HG02610 (cell line): ENCODE data around the gene HMGN4.
"Not testable (repeated sequence)": the region's sequence is repeated elsewhere in the genome, so short reads cannot be mapped to it uniquely, and the experiment has no call there.

Experiments used
- ATAC-seq: cut with Tn5 transposase; IDR thresholded peaks from one replicate; pipeline ENCODE4 v1.9.1; 2021; ENCODE audit warnings: mild to moderate bottlenecking, moderate library complexity; ENCODE audit not compliant: unreplicated experiment

Gene HMGN4

DNA sequence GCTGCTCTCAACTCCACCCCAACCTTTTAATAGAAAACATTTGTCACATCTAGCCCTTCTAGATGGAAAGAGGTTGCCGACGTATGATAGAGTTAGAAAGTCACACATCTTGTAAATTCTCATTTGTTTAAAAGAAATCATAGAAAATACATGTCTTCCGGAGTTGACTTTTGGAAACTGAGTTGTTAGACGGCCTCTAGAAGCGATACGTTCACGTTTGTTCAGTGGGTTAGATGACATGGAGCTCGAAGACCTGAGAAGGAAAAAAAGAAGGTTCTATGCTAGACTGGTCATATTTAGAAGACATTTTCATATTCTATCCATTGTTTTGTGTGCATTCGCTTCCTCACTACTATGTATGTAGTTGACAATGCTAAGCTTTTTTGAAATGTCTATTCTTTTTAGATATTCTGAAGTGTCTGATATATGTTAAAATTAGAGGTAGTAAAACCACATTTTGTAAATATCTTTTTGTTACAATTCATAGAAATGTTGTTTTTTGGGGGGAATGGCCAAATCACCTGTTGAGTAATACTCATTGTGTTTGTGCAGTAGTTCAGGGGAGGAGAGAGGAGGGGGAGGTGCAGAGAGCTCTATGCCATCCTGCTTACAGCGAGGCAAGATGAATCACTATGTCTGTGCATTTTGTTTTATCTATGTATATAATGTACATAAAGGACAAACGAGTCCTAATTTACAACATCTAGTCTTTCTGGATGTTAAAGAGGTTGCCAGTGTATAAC lies 15.5 kb upstream of the HMGN4 start:
- ATAC-seq: not testable (repeated sequence)

DNA sequence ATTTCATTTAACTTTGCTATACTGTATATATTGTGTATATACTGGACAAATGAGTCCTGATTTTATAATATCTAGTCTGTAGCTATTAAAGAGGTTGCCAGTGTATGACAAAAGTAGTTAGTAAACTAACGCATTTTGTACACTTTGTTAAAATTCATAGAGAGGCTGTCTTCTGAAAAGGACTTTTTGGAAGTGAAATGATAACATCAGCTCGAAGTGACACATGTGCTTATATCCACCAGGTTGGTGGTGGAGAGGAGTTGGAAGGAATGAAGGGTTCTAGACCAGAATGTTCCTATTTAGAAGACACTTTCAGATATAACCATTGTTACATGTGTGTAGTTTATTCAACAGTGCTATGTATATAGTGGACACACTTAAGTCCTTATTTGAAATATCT lies 13.9 kb upstream of the HMGN4 start:
- ATAC-seq: not testable (repeated sequence)

DNA sequence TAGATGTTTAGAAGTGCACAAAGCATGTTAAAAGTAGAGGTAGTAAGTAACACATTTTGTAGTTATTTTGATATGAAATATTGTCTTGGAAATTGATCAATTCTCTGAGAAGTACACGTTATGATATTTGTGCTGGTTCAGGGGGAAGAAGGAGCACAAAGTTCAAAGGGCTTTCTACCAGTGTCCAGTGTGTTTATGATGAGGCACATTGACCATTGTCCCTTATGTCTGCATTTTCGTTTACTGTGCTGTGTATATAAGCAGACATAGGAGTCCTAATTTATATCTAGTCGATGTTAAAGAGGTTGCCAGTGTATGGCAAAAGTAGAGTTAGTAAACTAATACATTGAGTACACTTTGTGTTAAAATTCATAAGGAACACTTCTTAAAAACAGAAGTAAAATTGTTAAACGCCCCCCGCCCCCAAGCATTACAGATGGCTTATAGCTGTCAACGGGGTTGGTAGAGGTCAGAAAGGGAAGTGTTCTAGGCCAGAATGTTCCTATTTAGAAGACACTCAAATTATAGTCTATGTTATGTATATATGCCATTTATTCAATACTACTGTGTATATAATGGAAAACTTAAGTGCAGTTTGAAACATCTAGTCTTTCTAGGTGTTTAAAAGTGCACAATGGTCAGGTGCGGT lies 13.3 kb upstream of the HMGN4 start:
- no peak for ATAC-seq

DNA sequence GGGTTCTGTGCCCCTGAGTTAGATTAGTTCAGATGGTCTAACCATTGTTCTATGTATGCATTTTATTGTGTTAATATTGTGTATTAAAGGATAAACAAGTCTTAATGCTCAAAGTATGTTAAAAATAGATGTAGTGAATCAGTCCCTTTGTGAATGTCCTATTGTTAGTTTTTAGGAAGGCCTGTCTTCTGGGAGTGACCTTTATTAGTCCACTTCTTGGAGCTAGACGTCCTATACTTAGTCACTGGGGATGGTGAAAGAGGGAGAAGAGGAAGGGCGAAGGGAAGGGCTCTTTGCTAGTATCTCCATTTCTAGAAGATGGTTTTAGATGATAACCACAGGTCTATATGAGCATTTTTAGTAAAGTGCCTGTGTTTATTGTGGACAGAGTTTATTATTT lies 12.3 kb upstream of the HMGN4 start:
- ATAC-seq: no peak

DNA sequence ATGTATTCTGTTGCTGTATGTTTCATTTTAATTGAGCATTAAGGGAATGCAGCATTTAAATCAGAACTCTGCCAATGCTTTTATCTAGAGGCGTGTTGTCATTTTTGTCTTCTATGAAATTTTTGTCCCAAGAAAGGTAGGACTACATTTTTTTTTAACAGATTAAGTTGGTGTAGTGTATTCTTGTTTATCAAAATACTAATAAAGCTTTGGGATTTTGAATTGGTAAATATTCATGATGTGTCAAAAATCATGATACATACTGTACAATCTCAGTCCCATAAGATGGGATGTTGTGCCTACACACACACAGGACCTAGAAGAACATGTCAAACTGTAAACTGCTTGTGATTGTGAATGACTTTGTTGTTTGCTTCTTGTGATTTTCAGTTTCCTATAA lies 11.2 kb upstream of the HMGN4 start:
- no peak for ATAC-seq

DNA sequence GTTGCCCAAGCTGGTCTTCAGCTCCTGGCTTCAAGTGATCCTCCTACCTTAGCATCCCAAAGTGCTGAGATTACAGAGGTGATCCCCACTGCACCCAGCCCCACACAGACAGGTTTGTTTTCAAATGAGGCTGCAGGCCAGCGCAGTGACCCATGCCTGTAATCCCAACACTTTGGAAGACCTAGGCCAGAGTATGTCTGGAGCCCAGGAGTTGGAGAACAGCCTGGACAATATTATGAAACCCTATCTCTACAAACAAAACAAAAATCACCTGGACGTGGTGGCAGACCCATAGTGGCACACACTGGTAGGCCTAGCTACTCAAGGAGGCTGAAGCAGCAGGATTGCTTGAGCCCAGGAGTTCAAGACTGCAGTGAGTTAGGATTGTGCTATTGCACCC lies 8.0 kb upstream of the HMGN4 start:
- ATAC-seq: no peak

DNA sequence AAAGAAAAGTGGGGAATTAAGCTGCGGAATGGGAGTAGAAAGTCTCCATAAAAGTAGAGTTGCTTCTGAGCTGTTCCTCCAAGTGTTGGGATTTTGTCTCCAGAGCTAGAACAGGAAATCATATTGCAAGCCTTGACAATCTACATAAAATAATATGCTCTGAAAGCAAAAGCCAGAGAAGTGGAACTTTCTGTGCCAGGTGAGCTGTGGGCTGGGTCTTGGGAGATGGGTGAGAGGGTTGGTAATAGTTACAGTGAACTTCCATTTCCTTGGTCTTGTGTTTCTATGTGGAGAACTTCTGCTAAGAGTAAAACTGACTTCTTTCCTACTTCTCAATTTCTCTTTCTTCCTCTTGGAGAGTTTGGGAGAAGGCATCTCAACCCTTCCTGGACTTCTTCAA lies 6.3 kb upstream of the HMGN4 start:
- no peak for ATAC-seq

DNA sequence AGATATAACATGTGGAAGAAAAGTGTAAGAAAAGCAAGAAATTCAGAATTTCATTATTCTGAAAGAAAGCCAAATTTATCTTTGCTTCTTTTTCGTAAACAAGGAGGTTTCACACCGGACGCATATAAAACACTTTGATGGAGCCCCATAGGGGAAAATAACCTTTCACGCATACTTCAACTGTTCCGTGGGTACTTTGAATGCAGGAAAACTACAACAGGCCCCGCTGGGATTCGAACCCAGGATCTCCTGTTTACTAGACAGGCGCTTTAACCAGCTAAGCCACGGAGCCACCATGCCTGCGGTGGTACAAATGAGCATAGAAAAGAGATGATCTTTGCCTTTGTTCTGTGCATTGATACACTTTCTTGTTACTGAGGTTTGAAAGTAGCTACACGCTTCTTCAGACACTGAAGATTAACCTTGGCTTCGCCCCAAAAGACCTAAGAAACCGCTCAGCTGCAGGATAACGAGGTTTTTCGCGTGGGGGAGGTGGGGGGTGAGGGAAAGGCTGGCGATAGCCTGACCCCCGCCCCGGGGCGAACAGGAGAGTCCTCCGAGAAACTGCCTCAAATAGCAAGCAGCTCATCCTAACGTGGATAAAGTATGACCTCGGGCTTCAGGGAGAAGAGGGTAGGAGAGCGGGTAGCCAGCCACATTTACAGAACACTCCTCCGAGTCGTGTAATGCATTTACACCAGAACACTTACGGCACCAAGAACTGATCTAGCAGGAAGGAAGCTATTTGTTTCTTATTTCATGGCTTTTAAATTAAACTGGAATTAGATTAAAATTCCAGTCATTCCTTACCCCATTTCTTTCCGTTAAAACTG lies 5.3 kb upstream of the HMGN4 start:
- no peak for ATAC-seq

DNA sequence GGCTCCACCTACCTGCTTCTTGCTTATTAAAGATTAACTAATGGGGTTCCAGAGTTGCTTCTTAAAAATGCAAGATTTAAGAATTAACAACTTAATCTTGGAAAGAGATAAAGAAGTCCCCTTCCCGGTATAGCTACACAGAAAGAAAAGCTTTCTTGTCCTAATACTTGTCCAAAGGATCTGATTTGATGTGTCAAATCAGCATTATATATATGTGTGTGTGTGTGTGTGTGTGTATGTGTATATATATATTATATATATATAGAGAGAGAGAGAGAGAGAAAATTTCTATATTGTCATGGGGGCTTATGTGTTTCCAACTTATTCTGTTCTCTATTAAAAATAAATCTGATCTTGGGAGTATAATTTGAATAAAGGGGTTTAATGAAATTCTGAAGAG lies 4.6 kb upstream of the HMGN4 start:
- no peak for ATAC-seq

DNA sequence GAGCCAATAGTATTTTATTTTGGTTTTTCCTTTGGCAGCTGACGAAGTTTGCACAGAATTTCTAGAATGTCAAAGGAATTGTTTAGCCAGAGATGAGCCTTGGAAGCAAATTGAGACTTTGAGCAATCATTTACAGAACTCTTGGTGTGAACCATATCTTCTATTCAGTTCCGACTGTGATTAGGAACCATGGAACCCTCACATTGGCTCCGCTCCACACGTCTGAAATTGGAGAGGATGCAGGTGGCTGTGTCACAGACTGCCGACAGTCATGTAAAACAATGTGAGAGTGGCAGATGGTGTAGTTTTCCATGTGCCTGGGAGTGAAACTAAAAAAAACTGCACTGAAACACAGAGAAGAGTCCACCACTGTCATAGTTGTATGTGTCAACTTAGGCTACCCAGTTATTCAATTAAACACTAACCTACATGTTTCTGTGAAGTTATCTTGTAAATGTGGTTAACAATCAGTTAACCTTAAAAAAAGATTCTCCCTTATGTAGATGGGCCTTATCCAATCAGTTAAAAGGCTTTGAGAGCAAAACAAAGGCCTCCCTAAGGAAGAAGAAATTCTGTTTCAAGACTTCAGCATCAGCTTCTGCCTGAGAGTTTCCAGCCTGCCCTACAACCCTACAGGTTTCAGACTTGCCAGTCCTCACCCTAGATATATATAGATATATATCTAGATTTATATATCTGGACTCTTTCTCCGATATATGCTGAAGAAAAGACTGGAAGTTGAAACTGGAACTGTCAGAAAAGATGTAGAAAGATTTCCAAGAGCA lies 3.3 kb upstream of the HMGN4 start:
- no peak for ATAC-seq

DNA sequence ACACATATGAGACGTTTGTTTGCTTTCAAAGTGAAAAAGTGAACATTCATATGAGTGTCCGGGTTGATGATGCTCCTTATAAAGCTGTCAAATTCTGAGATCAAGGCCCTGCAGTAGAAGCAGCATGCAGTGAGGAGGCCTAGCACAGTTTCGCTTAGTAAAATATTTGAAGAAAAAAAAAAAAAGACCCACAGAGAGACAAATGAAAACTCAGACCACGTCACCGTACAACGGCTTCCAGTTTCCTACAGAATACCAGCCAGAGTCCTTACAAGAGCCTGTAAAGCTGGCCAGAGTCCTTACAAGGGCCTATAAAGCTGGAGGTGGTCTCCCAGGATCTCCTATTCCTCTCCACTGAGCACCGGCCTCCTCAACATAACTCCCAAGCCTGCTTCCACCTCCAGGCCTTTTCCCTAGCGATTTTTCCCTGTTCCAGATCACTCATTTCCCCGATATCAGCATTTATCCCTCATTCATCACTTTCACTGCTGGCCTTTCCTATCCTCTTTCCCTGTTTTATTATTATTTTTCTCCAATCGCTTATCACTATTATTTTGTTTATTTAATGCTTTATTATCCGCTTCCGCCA lies 1.5 kb upstream of the HMGN4 start:
- no peak for ATAC-seq

DNA sequence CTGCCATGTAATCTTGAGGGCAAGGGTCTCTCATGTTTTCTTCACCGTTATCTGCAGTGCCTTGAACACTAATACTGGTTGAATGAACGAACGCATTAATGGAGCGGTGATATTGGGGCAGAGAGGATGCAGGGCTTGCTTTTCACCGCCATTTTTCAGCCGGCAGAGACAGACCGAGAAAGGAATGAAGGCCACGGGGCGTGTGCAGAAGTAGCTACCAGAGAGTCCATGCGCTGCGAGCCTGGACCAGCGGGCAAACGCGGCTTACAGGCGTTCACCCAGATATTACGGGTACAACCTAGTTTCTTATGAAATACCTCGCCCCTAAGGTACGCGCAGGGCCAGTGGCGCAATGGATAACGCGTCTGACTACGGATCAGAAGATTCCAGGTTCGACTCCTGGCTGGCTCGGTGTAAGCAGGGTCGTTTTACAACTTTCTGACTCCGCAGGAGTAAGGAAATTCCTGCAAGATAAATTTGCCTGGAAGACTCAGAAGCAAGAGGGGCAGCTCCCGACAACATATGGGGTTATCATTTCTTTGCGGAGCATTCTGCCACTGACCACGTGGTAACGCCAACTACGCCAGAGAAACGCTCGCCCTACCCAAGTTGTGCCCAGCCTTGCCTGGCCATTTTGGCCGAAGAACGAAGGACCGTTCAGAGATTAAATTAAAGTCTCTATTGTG lies 863 bp upstream of the HMGN4 start:
- ATAC-seq: peak; percentile 46

DNA sequence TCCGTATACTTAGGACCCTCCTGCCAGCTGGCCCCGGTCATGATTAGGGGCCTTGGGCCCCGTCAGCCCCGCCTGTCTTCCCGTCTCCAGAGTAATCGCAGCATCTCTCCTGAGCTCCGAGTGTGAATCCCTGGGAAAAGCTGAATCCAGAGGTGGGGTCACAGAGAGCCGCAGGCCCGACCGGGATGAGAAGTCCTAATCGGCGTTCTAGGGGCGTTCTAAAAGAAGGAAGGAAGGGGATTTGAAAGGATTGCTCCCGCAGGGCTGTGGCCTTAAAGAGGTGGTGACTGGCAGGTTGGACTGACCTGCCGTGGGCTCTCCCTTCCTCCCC lies 371 bp downstream of the HMGN4 start:
- no peak for ATAC-seq

DNA sequence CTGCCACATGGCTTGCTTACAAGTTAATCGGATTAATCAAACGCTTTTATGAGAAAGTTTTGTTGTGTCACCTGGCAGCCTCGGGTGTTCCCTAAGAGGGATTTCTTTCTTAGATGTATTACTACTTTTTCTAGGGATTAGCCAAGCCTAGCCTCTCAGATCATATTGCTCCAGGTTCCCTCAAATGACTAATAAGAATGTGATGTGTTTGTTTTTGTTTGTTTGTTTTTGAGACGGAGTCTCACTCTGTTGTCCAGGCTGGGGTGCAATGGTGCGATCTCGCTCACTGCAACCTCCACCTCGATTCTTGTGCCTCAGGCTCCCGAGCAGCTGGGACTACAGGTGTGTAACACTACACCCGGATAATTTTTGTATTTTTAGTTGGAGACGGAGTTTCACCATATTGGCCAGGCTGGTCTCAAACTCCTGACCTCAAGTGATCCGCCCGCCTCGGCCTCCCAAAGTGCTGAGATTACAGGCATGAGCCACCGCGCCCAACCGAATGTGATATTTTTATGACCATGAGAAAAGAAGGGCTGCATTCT lies 977 bp downstream of the HMGN4 start:
- no peak for ATAC-seq

DNA sequence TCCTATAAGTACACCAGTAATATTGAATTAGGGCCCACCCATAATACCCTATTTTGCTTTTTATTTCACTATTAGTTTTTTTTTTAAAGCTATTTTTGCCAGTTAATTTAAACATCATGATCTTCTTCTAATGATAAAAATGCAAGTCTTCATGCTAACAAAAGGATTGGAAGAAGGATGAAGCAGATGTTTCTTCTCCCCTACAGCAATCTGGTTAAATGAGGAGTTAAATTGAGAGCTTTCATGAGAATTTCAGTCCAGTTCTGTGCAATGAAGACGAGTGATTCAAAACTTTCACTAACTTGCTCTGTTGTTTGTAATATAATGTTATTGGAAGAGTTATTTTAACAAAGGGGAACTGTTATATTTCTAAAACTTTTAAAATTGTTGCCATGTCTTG lies 3.4 kb downstream of the HMGN4 start:
- no peak for ATAC-seq

DNA sequence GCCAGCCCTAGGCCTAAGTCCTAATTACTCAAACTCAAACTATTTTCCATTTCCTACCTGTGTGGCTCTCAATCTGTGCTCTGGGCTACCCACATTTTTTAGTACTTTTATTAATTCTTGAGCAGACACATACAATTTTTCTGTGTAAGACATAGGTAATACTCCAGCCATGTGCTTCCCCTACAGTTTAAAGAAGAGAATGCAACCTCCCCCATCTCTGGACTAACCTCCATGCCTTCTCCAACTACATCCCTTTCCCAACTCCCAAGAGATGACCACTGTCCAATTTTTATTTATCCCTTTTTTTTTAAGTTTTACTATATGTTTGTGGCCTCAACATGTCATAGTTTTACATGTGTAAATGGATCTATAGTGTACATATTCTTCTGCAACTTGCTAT lies 5.8 kb downstream of the HMGN4 start:
- no peak for ATAC-seq

DNA sequence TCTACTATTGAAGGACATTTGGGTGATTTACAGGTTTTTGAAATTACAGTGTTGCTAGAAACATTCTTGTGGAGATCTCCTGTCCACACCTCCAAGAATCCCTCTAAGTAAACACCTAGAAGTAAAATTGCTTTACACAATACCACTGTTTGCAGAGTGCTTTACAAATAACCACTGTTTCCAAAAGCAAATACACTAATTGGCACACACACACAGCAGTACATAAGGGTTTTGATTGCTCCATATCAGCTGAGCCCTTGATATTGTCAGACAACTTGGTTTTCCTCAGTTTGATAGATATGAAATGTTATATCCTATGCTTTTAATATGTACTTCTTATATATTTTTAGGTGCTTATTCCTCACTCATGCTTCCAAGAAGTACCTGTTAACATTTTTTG lies 6.3 kb downstream of the HMGN4 start:
- ATAC-seq: no peak

DNA sequence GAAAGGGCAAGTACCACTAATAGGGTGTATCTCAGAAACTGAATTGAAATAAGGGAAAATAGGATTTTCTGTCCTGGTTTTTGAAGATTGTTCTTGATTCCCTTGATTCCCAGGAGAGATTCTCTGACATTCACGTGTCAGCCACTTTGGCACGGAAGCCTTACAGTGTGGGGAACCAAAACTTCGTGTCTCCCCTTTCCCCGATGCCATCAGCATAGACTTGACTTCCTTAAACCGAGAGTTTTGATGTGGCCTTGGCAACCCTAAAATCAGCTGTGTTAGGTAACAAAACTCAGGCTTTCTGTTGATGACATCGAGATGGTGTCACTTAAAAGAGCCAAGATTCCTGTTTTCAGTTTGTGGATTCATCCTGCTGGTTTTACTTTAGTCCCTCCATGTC lies 7.5 kb downstream of the HMGN4 start:
- no peak for ATAC-seq

DNA sequence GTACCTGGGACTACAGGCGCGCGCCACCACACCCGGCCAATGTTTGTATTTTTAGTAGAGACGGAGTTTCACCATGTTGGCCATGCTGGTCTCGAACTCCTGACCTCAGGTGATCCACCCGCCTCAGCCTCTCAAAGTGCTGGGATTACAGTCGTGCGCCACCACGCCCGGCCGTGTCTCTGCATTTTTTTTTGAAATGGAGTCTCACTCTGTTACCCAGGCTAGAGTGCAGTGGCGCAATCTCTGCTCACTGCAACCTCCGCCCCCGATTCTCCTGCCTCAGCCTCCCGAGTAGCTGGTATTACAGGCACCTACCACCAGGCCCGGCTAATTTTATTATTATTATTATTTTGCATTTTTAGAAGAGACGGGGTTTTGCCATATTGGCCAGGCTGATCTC lies 9.2 kb downstream of the HMGN4 start:
- ATAC-seq: not testable (repeated sequence)
